D721Med (cell line): ENCODE data around the gene EXOC4.

Experiments
- DNase-seq: peaks from one replicate; pipeline ENCODE4 v3.0.0; 2011; ENCODE audit warnings: low spot score; ENCODE audit not compliant: insufficient read length
- FAIRE-seq: peaks from 2 replicates; lab custom pipeline; 2011; peaks lifted over from hg19 to GRCh38; lab: Jason Lieb, UNC
- CTCF ChIP-seq: IDR thresholded peaks from 2 replicates; pipeline ENCODE4 v1.5.1; 2012; ENCODE audit warnings: mild to moderate bottlenecking, control low read depth; ENCODE audit not compliant: insufficient read depth; ENCODE audit errors: missing control alignments

The EXOC4 gene

GRCh38 chr7:133873631-133874030 lies 620.8 kb downstream of the EXOC4 start:
- DNase-seq (no peak), FAIRE-seq (no peak)
- TF ChIP-seq CTCF, result no peak

DNA sequence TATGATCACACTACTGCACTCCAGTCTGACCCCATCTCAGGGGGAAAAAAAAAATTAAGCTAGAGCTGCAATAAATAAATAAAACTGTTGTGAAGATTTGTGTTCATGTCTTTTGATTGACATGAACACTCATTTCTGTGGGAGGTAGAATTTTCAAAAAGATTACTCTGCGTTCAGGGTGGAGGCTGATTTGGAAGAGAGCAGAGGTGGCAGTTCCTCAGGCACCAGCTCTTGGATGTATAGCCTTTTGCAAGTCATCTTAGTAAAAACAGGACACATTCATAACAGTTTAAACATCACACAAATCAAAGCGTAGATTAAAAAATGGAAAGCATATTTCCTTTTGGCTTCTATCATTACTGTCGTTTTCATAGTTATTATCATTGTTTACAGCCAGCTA lies 630.7 kb downstream of the EXOC4 start:
- TF ChIP-seq CTCF, result no peak
- FAIRE-seq, result no peak
- no peak for DNase-seq

DNA sequence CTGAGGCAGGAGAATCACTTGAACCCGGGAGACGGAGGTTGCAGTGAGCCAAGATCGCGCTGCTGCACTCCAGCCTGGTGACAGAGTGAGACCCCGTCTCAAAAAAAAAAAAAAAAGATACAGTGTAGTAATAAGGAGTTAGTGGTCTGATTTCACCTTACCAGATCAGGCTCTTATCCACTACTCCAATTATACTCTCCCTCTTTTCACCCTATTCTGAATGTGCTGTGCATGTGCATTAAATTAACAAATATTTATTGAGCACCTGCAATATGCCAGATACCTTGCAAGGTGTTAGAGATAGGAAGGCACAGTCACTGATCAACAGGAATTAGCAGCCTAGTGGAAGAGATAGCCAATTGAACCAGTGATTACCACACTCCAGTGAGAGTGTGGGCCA lies 632.3 kb downstream of the EXOC4 start:
- DNase-seq (no peak), FAIRE-seq (no peak)
- no peak for TF ChIP-seq CTCF

GRCh38 chr7:133886086-133886485 lies 633.2 kb downstream of the EXOC4 start:
- DNase-seq (no peak), FAIRE-seq (no peak)
- no peak for TF ChIP-seq CTCF

DNA sequence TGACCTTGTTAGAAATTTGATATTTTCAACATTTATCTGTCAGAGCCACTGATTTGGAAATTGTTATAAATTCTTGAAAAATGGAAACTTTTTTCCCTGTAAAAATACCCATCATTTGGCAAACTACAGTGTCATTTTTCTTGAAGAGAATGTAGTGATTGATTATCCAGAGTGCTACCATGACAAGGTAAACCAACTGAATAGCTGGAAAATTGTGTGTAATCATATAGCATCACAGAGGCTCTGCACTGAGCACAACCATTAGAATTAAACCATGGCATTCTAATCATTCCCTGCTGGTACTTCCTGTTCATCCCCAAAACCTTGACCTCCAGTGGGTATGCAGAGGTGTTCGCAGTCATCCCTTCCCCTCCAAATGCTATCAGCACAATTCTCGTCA lies 633.9 kb downstream of the EXOC4 start:
- FAIRE-seq (no peak), DNase-seq (no peak)
- no peak for TF ChIP-seq CTCF

- FAIRE-seq, result no peak
- DNase-seq, result no peak
- no peak for TF ChIP-seq CTCF
Observed at GRCh38 chr7:133887459-133887858, 634.6 kb downstream of the EXOC4 start.

DNA sequence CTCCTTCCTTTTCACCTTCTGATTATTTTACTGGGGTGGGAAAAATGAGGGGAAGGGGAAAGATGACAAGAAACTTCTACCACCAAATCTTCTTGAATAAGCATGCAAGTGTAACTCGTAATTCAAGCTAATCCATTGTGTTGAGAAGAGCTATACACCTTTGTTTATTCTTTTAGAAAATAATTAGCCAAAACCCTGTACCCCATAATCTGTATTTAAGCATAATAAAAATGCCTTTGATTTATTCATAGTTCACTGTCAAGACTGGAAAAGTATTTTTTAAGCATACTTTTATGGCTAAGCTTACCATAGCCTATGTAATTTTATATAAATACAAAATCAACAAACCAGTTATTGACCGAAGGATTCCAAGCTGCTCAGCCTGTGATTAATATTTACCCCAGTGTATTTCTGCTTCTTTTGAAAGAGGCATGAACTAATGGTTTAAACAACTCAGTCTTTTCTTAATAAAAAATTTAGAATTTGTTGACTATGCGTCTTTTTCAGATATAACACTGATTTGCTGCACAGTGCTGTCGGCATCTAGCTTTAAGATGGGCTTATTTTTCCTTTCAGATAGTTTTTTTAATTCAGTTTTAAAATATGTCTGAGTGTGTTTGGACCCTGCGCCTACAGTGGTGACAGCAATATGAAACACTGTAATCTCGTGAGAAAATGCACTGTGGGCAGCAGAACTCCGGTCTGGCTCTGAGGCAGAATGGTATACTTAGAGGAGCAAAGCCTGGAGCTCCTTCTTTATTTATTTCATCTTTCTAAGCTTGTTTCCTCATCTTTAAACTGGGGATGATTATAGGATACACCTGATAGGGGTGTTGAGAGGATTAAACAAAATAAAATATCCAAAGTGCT lies 635.4 kb downstream of the EXOC4 start:
- TF ChIP-seq CTCF, result no peak
- DNase-seq (no peak), FAIRE-seq (no peak)
